GM12878 (cell line): ENCODE measurements around the gene AKAP13. TPM values are rescaled to one million over a fixed set of nuclear protein-coding genes. Genes with fewer than 3 reads are reported as not detected.

Experiments
- BACH1 ChIP-seq: fragments of 450-650 bp; IDR thresholded peaks from 2 replicates; pipeline ENCODE4 v1.6.1; 2017; ENCODE audit warnings: mild to moderate bottlenecking, borderline replicate concordance
- BHLHE40 ChIP-seq, 2 experiments: fragments of 450-650 bp in 1 of 2; IDR thresholded peaks; 2 replicates each; pipeline ENCODE4 v1.6.1; 2011 to 2017; ENCODE audit warnings: low read depth in 2 of 2, borderline replicate concordance in 1 of 2, improper control_type of control experiment in 1 of 2, low read length in 1 of 2, mild to moderate bottlenecking in 1 of 2
- EED ChIP-seq: sonication (generic); IDR thresholded peaks from 2 replicates; pipeline ENCODE4 v1.6.1; 2016; ENCODE audit warnings: antibody characterized with exemption, low read depth
- ETV6 ChIP-seq, 2 experiments: fragments of 450-650 bp in 1 of 2; IDR thresholded peaks in 1 of 2; conservative IDR thresholded peaks in 1 of 2; 2 replicates each; pipeline ENCODE4 v1.6.1; 2014; ENCODE audit warnings: antibody characterized with exemption in 1 of 2, borderline replicate concordance in 1 of 2, low read depth in 1 of 2, mild to moderate bottlenecking in 1 of 2, moderate library complexity in 1 of 2
- HDAC2 ChIP-seq: fragments of 200-600 bp; sonication (generic); IDR thresholded peaks from 2 replicates; pipeline ENCODE4 v1.6.1; 2017
- IKZF1 ChIP-seq: fragments of 450-650 bp; conservative IDR thresholded peaks from 2 replicates; pipeline ENCODE4 v1.6.1; 2017; ENCODE audit warnings: antibody characterized with exemption, mild to moderate bottlenecking
- MYB ChIP-seq: fragments of 150-350 bp; IDR thresholded peaks from 2 replicates; pipeline ENCODE4 v1.6.1; 2014; ENCODE audit warnings: mild to moderate bottlenecking, low read depth, low read length, borderline replicate concordance
- NFIC ChIP-seq: IDR thresholded peaks from 2 replicates; pipeline ENCODE4 v1.6.1; 2012; ENCODE audit warnings: low read depth, mild to moderate bottlenecking, inconsistent platforms, low read length, moderate library complexity
- POLR2A ChIP-seq: IDR thresholded peaks from 2 replicates; pipeline ENCODE4 v1.6.1; 2011; ENCODE audit warnings: low read depth, mild to moderate bottlenecking, low read length
- RCOR1 ChIP-seq: conservative IDR thresholded peaks from 2 replicates; pipeline ENCODE4 v1.6.1; 2012; ENCODE audit warnings: low read depth, low read length, improper control_type of control experiment
- SIN3A ChIP-seq: IDR thresholded peaks from 2 replicates; pipeline ENCODE4 v1.6.1; 2012; ENCODE audit warnings: low read depth, low read length, improper control_type of control experiment
- YBX1 ChIP-seq: fragments of 450-650 bp; IDR thresholded peaks from 2 replicates; pipeline ENCODE4 v1.6.1; 2016; ENCODE audit warnings: antibody characterized with exemption
- ZNF687 ChIP-seq: fragments of 450-650 bp; IDR thresholded peaks from 2 replicates; pipeline ENCODE4 v1.6.1; 2017; ENCODE audit warnings: mild to moderate bottlenecking, moderate library complexity
- ZZZ3 ChIP-seq: IDR thresholded peaks from 2 replicates; pipeline ENCODE4 v1.6.1; 2011; ENCODE audit warnings: low read depth; ENCODE audit not compliant: control insufficient read depth, insufficient read length
- polyA plus RNA-seq, 11 experiments: library from polyadenylated mRNA; depleted of rRNA in 4 of 11; unstranded in 6 of 11; stranded (reverse) in 5 of 11; fragments of >200 nt; fragmentation: Nextera tagmentation in 4 of 11; fragmentation: Illumina TruSeq in 1 of 11; extraction: Ambion mirVana in 4 of 11; extraction: Trizol in 1 of 11; gene quantifications; 1 replicate in 1 of 11; 2 replicates in 10 of 11; pipeline versions ENCODE4 v1.2.1 to v1.2.3, GENCODE V29; 2011 to 2016; ENCODE audit warnings: inconsistent platforms in 2 of 11, missing spikeins in 2 of 11, low read depth in 1 of 11
- total RNA-seq, 4 experiments: library from RNA; depleted of rRNA in 3 of 4; stranded (reverse); fragments of >200 nt in 3 of 4; fragmentation: Illumina TruSeq in 1 of 4; extraction: Trizol in 1 of 4; gene quantifications; 2 replicates each; pipeline versions ENCODE4 v1.2.1 to v1.2.3, GENCODE V29; 2013 to 2021
- TF ChIP-seq, protein P1 (sequence below): fragments of 450-650 bp; IDR thresholded peaks from 2 replicates; pipeline ENCODE4 v1.6.1; 2016; ENCODE audit warnings: mild to moderate bottlenecking
- TF ChIP-seq, protein P2 (sequence below): IDR thresholded peaks from 2 replicates; pipeline ENCODE4 v1.6.1; 2012; ENCODE audit warnings: low read length, inconsistent platforms
- TF ChIP-seq, protein P3 (sequence below): IDR thresholded peaks from 2 replicates; pipeline ENCODE4 v1.6.1; 2012; ENCODE audit warnings: improper control_type of control experiment, low read depth, low read length; ENCODE audit not compliant: insufficient replicate concordance

AKAP13 gene
- total and polyA plus RNA-seq, 10 of the 15 experiments (the other 5 are each of a cell fraction or from before 2014, with no cell fraction given): 14.4 to 74.9 (median 55.1) TPM

DNA sequence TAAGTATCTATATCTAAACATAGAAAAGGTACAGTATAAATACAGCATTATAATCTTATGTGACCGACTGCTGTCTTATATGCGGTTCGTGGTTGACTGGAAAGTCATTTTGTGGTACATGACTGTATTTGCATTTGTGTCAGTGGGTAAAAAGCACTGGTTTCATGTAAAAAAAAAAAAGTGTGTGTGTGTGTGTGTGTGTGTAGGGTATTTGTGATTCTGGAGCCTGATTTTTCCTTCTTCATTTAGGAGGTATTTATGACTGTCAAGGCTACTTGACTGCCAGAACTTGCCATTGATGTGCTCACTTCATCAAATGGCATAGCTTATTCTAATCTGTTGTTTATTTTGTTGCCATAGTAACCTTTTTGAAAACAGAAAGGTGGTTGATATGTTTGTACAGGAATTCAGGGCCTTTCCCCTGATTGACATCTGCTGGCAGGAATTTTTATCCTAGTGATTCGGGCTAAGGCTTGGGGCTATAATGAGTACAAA is 63.2 kb downstream of the AKAP13 start (continued):
- TF ChIP-seq, protein P1, sequence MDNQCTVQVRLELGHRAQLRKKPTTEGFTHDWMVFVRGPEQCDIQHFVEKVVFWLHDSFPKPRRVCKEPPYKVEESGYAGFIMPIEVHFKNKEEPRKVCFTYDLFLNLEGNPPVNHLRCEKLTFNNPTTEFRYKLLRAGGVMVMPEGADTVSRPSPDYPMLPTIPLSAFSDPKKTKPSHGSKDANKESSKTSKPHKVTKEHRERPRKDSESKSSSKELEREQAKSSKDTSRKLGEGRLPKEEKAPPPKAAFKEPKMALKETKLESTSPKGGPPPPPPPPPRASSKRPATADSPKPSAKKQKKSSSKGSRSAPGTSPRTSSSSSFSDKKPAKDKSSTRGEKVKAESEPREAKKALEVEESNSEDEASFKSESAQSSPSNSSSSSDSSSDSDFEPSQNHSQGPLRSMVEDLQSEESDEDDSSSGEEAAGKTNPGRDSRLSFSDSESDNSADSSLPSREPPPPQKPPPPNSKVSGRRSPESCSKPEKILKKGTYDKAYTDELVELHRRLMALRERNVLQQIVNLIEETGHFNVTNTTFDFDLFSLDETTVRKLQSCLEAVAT: peak; percentile 97
- TF ChIP-seq MYB: no peak
- no peak; the same call in 1 of the 2 replicates for TF ChIP-seq HDAC2
- no peak for TF ChIP-seq YBX1
- TF ChIP-seq IKZF1: peak; percentile 59
- TF ChIP-seq ETV6 (conservative IDR thresholded peaks at IDR 0.05 in 1 of 2, IDR thresholded peaks at IDR 0.05 in 1 of 2; ENCODE audit: borderline replicate concordance in 1 of 2, low read depth in 1 of 2): peak in 1 of 2 experiments; percentile 76; a peak in 2 of 4 replicates
- 0 out of 2 replicates have a peak, but pooled peaks have one; percentile 24 for TF ChIP-seq BACH1
- peak; percentile 88 for TF ChIP-seq NFIC
- no peak for TF ChIP-seq ZZZ3
- no peak for TF ChIP-seq RCOR1
- no peak for TF ChIP-seq POLR2A
- TF ChIP-seq ZNF687: no peak
- TF ChIP-seq SIN3A: no peak
- TF ChIP-seq, protein P2, sequence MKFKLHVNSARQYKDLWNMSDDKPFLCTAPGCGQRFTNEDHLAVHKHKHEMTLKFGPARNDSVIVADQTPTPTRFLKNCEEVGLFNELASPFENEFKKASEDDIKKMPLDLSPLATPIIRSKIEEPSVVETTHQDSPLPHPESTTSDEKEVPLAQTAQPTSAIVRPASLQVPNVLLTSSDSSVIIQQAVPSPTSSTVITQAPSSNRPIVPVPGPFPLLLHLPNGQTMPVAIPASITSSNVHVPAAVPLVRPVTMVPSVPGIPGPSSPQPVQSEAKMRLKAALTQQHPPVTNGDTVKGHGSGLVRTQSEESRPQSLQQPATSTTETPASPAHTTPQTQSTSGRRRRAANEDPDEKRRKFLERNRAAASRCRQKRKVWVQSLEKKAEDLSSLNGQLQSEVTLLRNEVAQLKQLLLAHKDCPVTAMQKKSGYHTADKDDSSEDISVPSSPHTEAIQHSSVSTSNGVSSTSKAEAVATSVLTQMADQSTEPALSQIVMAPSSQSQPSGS: peak; percentile 86
- TF ChIP-seq EED: peak; percentile 80
- TF ChIP-seq, protein P3, sequence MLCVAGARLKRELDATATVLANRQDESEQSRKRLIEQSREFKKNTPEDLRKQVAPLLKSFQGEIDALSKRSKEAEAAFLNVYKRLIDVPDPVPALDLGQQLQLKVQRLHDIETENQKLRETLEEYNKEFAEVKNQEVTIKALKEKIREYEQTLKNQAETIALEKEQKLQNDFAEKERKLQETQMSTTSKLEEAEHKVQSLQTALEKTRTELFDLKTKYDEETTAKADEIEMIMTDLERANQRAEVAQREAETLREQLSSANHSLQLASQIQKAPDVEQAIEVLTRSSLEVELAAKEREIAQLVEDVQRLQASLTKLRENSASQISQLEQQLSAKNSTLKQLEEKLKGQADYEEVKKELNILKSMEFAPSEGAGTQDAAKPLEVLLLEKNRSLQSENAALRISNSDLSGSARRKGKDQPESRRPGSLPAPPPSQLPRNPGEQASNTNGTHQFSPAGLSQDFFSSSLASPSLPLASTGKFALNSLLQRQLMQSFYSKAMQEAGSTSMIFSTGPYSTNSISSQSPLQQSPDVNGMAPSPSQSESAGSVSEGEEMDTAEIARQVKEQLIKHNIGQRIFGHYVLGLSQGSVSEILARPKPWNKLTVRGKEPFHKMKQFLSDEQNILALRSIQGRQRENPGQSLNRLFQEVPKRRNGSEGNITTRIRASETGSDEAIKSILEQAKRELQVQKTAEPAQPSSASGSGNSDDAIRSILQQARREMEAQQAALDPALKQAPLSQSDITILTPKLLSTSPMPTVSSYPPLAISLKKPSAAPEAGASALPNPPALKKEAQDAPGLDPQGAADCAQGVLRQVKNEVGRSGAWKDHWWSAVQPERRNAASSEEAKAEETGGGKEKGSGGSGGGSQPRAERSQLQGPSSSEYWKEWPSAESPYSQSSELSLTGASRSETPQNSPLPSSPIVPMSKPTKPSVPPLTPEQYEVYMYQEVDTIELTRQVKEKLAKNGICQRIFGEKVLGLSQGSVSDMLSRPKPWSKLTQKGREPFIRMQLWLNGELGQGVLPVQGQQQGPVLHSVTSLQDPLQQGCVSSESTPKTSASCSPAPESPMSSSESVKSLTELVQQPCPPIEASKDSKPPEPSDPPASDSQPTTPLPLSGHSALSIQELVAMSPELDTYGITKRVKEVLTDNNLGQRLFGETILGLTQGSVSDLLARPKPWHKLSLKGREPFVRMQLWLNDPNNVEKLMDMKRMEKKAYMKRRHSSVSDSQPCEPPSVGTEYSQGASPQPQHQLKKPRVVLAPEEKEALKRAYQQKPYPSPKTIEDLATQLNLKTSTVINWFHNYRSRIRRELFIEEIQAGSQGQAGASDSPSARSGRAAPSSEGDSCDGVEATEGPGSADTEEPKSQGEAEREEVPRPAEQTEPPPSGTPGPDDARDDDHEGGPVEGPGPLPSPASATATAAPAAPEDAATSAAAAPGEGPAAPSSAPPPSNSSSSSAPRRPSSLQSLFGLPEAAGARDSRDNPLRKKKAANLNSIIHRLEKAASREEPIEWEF: no peak
- TF ChIP-seq BHLHE40 (IDR thresholded peaks at IDR 0.05; ENCODE audit: borderline replicate concordance in 1 of 2, low read depth in 2 of 2, low read length in 1 of 2): peak; percentile 58 to 77; a peak in 3 of 4 replicates
